Measurements from ENCODE around the gene BAG1. TPM values are rescaled to one million over a fixed set of nuclear protein-coding genes. Genes with fewer than 3 reads are reported as not detected.
A peak's percentile ranks its signal among the peaks of the same experiment; 100 is the strongest.

BAG1 gene
- total and polyA plus RNA-seq, 7 experiments from 2014 or later, result 48.6 to 90.5 (median 65.0) TPM

DNA sequence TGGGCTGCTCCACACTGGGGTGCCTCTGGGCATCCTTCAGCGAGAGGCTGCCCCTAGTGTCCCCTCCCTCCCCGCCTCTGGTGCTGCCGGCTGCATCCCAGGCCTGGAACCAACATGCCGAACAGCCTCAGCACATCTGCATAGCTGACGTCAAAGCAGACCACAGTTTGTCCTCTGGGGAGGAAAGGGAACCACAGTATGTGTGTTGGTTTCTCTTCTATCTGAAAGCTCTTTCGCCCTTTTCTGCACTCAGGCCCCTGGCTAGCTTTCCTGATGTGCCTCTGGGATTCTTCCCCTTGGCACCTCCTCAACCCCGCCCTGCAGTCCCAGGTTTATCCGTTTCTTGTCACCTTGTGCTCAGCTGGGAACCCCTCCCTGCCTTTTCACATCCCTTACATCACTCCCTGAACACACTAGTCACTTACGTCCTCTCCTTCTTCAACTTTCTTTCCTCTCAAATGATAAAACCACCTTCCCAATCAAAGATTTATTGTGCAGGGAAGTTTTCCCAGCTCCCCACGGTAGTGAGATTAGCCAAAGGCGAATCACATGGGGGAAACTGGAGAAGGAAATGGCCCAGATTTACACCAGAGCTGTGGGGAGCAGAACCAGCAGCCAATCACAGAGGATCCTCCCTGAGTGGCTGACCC, 61.8 kb downstream of the BAG1 start:
- Histone ChIP-seq H3K27ac (ENCODE audit: low read depth, low read length) (no peak overlapping the region), H3K9me3 (ENCODE audit: control insufficient read depth in 2 of 3, low read length in 3 of 3) (no peaks in the 10 kb centered on the region), H3K4me3 (ENCODE audit: low read length) (no peak overlapping the region), H3K36me3 (ENCODE audit: control insufficient read depth in 2 of 3, insufficient read depth in 3 of 3, low read length in 3 of 3) (no peaks in the 10 kb centered on the region), H3K4me1 (ENCODE audit: control insufficient read depth in 2 of 2, insufficient read depth in 2 of 2, low read length in 2 of 2) (peaks cover 0 to 4% of the 10 kb centered on the region in 2 donors), H3K27me3 (ENCODE audit: control insufficient read depth in 2 of 2, insufficient read depth in 2 of 2, low read length in 2 of 2) (no peaks in the 10 kb centered on the region)
- Mint-ChIP-seq H3K4me1 (peaks cover 0 to 24% (median 4%) of the 10 kb centered on the region in 7 donors), H3K9me3 (no peaks in the 10 kb centered on the region), H3K27ac (peak overlapping the region in 3 of 9 donors; percentile 22 to 60 (median 57)), H3K4me3 (peak overlapping the region in 1 of 10 donors; percentile 73), H3K36me3 (no peaks in the 10 kb centered on the region), H3K27me3 (peaks cover 0 to 22% (median 0%) of the 10 kb centered on the region in 5 donors)
- ATAC-seq, result peak; percentile 89
- ChIA-PET POLR2A (no interaction called here), CTCF (interaction anchor here (0.5 to 0.6 kb wide), 2 partner anchors 11 to 172 kb away, joined by 4 to 5 read pairs; no protein-coding TSS in a partner anchor)
- DNase-seq, result peak in 1 of 9 donors; percentile 37
- intact Hi-C loops (cut with micrococcal nuclease), result loop anchor here in 1 of 2 donors (2.0 kb wide), 1 partner anchor 22 kb away; no protein-coding TSS in a partner anchor

Other genes starting within 250 kb of the BAG1 start
- 100 to 1,000 TPM in 3 of 5 experiments, 10 to 100 TPM in 2; 66.8 to 204 (median 119) TPM for gene DNAJA1, start 239.4 kb downstream of the BAG1 start, total RNA-seq
- gene DNAJA1, start 239.4 kb downstream of the BAG1 start, polyA plus RNA-seq, result 100 to 1,000 TPM in 1 of 2 donors, 10 to 100 TPM in 1; 77.3 to 116 TPM
- 10 to 100 TPM; 22.3 to 32.9 (median 25.6) TPM for gene SMU1, start 188.0 kb downstream of the BAG1 start, total RNA-seq
- 10 to 100 TPM; 26.4 to 30.0 TPM for gene SMU1, start 188.0 kb downstream of the BAG1 start, polyA plus RNA-seq
- gene B4GALT1, start 97.4 kb downstream of the BAG1 start, total RNA-seq, result 10 to 100 TPM; 40.7 to 86.2 (median 45.6) TPM
- gene B4GALT1, start 97.4 kb downstream of the BAG1 start, polyA plus RNA-seq, result 10 to 100 TPM; 12.9 to 16.4 TPM
- not detected for gene SPINK4, start 24.5 kb downstream of the BAG1 start, total RNA-seq
- gene SPINK4, start 24.5 kb downstream of the BAG1 start, polyA plus RNA-seq, result not detected
- gene CHMP5, start 341 bp upstream of the BAG1 start, total RNA-seq, result 10 to 100 TPM; 21.4 to 74.6 (median 35.3) TPM
- gene CHMP5, start 341 bp upstream of the BAG1 start, polyA plus RNA-seq, result 10 to 100 TPM; 39.0 to 50.2 TPM
- gene NFX1, start 25.8 kb upstream of the BAG1 start, total RNA-seq, result 10 to 100 TPM; 39.8 to 65.4 (median 43.6) TPM
- 10 to 100 TPM; 30.1 to 49.3 TPM for gene NFX1, start 25.8 kb upstream of the BAG1 start, polyA plus RNA-seq
- 1 to 10 TPM in 3 of 5 experiments, under 1 TPM in 2; 0.32 to 1.9 (median 1.1) TPM for gene AQP7, start 137.9 kb upstream of the BAG1 start, total RNA-seq
- under 1 TPM in 1 of 2 donors, not detected in 1; 0.53 TPM for gene AQP7, start 137.9 kb upstream of the BAG1 start, polyA plus RNA-seq
- 100 to 1,000 TPM in 3 of 5 experiments, 10 to 100 TPM in 2; 53.3 to 173 (median 110) TPM for gene AQP3, start 182.9 kb upstream of the BAG1 start, total RNA-seq
- gene AQP3, start 182.9 kb upstream of the BAG1 start, polyA plus RNA-seq, result 100 to 1,000 TPM; 178 to 252 TPM
- gene NOL6, start 209.2 kb upstream of the BAG1 start, total RNA-seq, result 10 to 100 TPM; 34.0 to 48.0 (median 44.0) TPM
- 10 to 100 TPM; 14.2 to 30.0 TPM for gene NOL6, start 209.2 kb upstream of the BAG1 start, polyA plus RNA-seq